ENCODE results near the gene ECE2.
A peak's percentile ranks its signal among the peaks of the same experiment; 100 is the strongest.
"Not testable (repeated sequence)": the region's sequence is repeated elsewhere in the genome, so short reads cannot be mapped to it uniquely, and the experiment has no call there.

Gene ECE2

DNA sequence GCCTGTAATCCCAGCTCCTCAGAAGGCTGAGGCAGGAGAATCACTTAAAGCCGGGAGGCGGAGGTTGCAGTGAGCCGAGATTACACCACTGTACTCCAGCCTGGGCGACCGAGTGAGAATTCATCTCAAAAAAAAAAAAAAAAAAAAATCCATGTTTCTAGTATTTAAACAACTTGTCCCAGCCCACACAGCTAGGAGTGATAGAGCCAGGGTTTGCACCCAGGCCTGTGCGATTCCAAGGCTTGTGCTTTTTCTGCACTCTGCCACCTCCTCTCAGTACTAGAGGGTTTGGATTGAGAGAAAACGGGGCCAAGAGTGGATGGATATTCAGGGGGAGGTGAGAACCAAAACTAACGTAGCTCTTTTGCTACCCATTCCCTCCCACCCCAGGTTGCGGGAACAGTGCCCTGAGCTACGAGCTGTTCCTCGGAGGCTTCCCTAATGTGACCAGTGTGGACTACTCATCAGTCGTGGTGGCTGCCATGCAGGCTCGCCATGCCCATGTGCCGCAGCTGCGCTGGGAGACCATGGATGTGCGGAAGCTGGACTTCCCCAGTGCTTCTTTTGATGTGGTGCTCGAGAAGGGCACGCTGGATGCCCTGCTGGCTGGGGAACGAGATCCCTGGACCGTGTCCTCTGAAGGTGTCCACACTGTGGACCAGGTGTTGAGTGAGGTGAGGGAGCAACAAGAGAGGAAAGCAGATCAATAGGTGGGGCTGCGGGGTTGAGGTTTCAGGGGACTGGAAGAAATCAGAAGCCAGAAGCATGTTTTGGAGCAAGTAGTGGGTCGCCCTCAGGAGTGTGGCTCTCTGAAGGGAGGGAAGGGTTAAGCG, 18.5 kb upstream of the ECE2 start:
- Histone ChIP-seq H3K4me3 (ENCODE audit: insufficient read depth, low read depth, low read length) (no peak overlapping the region), H3K36me3 (ENCODE audit: control insufficient read depth, insufficient read depth, low read length) (no peaks in the 10 kb centered on the region), H3K9me3 (ENCODE audit: control insufficient read depth, low read length) (no peaks in the 10 kb centered on the region), H3K27me3 (ENCODE audit: control insufficient read depth, insufficient read depth, low read length, poor library complexity, severe bottlenecking) (peaks cover 46% of the 10 kb centered on the region), H3K4me1 (ENCODE audit: control insufficient read depth, insufficient read depth, low read length) (peaks cover 4% of the 10 kb centered on the region), H3K27ac (ENCODE audit: insufficient read depth, low read depth, low read length, poor library complexity, severe bottlenecking) (no peak overlapping the region)
- 93 to 94% methylated on average over 23 of the region's 23 CpGs for WGBS, 2 experiments

DNA sequence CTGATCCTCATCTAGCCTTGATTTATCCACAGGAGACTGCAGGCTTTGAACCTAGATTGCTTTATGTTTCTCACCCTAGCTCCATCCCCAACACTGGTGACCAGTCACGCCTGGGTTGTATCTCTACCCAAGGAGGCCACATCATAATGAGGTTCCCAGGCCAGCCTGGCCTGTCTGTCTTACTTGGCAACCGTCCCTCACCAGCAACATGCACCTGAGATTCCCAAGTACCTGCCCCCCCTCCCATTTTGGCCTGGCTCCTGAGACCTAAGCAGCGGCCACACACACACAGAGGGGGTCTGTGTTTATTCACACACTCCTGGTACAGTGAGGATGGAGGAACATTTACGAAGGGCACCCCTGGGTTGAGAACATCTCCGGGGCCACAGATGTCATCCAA, 16.9 kb upstream of the ECE2 start:
- Histone ChIP-seq H3K36me3 (ENCODE audit: control insufficient read depth, insufficient read depth, low read length) (no peaks in the 10 kb centered on the region), H3K4me1 (ENCODE audit: control insufficient read depth, insufficient read depth, low read length) (peaks cover 4% of the 10 kb centered on the region), H3K4me3 (ENCODE audit: insufficient read depth, low read depth, low read length) (no peak overlapping the region), H3K9me3 (ENCODE audit: control insufficient read depth, low read length) (no peaks in the 10 kb centered on the region), H3K27me3 (ENCODE audit: control insufficient read depth, insufficient read depth, low read length, poor library complexity, severe bottlenecking) (peaks cover 61% of the 10 kb centered on the region), H3K27ac (ENCODE audit: insufficient read depth, low read depth, low read length, poor library complexity, severe bottlenecking) (no peak overlapping the region)
- 88 to 90% methylated on average over 5 of the region's 5 CpGs for WGBS, 2 experiments

DNA sequence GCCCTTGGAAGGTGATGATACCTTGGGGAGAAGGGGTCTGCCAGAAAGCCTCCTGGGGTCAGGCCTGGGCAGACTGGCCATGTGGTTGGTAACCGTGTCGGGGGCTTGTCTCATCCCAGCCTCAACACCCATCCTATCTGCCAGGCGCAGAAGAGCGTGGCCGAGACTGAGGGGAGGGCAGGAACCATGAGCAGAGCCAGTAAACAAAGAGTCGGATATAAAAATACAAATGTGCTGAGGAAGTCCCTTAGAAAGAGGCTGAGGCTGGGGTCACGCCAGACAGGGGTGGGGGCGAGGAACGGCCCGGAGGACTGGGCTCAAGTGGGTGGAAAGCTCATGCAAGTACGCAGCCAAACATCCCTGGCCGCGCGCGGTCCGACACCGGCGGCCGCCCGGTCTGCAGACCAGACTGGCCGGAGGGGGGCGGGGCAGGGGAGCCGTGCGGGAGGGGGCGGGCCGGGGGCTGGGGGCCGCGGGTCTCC, 16.4 kb upstream of the ECE2 start:
- WGBS, 2 experiments: 17 to 18% methylated on average over 28 of the region's 28 CpGs
- Histone ChIP-seq H3K4me1 (ENCODE audit: control insufficient read depth, insufficient read depth, low read length) (peaks cover 4% of the 10 kb centered on the region), H3K27me3 (ENCODE audit: control insufficient read depth, insufficient read depth, low read length, poor library complexity, severe bottlenecking) (peaks cover 61% of the 10 kb centered on the region), H3K27ac (ENCODE audit: insufficient read depth, low read depth, low read length, poor library complexity, severe bottlenecking) (no peak overlapping the region), H3K36me3 (ENCODE audit: control insufficient read depth, insufficient read depth, low read length) (no peaks in the 10 kb centered on the region), H3K4me3 (ENCODE audit: insufficient read depth, low read depth, low read length) (no peak overlapping the region), H3K9me3 (ENCODE audit: control insufficient read depth, low read length) (no peaks in the 10 kb centered on the region)

DNA sequence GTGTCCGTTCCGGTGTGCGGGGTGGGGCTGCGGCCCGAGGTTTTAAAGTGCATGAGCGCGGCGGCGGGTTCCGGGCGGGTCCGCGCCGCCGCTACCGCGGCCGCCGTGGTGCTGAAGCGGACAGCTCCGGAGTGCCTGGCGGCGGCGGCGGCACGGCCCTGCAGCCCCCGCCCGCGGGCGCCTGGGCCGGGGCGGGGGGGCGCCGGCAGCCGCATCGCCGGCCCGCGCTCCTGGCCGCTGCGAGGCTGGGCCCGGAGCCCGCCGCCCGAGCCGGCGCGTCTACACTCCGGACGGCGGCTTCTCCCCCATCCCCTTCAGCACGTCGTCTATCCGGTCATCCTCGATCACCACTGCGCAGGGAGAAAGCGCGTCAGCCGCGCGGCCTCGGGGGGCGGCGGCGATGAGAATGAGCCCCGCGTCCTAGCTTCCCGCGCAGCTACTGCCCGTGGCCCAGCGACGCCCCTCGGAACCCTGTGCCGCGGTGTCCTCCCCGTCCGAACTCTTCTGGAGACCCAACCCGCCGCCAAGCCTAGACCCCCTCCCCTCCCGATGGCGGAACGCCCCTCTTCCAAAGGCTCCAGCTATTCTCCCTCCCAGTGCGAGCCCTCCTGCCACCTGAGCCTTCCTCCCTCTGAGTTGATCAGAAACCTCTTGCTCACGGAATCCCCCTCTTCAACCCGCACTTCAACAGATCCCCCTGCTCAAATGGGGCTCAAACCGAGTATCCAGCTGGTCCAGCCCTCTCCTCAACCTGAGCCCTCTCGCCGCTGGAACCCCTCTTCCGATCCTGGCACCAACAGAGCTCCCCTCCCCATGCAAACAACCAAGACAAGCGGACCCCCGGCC, 15.7 kb upstream of the ECE2 start:
- WGBS, 2 experiments: 0 to 1% methylated on average over 91 of the region's 91 CpGs
- H3K4me3 ChIP-seq (ENCODE audit: insufficient read depth, low read depth, low read length): peak overlapping the region; percentile 52
- no peaks in the 10 kb centered on the region for H3K36me3 ChIP-seq (ENCODE audit: control insufficient read depth, insufficient read depth, low read length)
- H3K9me3 ChIP-seq (ENCODE audit: control insufficient read depth, low read length): no peaks in the 10 kb centered on the region
- H3K4me1 ChIP-seq (ENCODE audit: control insufficient read depth, insufficient read depth, low read length): peaks cover 4% of the 10 kb centered on the region
- no peak overlapping the region for H3K27ac ChIP-seq (ENCODE audit: insufficient read depth, low read depth, low read length, poor library complexity, severe bottlenecking)
- H3K27me3 ChIP-seq (ENCODE audit: control insufficient read depth, insufficient read depth, low read length, poor library complexity, severe bottlenecking): peaks cover 61% of the 10 kb centered on the region

DNA sequence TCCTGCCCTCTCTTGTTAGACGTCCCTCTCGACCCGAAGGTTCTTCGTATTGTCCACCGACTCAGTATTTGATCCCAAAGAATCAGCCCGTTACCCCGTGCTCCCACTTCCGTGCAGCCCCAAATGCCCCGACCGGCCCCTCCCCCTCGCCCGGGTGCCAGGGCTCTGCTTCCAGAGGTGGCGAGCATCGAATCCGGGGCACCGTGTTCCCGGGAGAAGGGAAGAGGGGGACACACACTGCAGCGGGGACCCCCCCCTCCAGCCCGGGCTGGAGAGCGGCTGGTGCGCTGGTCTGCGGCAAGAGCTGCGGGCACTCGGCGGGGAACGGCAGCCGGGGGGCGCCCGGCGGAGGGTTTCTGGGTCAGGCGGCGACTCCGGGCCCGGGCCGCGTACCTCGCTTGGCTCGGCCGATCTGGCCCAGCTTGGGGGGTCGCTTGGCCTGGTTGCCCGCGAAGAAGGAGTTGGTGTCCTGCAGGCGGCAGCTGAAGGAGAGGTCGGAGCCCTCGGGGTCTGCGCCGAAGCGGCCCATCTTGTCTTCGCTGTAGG, 15.0 kb upstream of the ECE2 start:
- WGBS, 2 experiments: 1% methylated on average over 49 of the region's 49 CpGs
- Histone ChIP-seq H3K27ac (ENCODE audit: insufficient read depth, low read depth, low read length, poor library complexity, severe bottlenecking) (no peak overlapping the region), H3K9me3 (ENCODE audit: control insufficient read depth, low read length) (no peaks in the 10 kb centered on the region), H3K27me3 (ENCODE audit: control insufficient read depth, insufficient read depth, low read length, poor library complexity, severe bottlenecking) (peaks cover 61% of the 10 kb centered on the region), H3K4me3 (ENCODE audit: insufficient read depth, low read depth, low read length) (peak overlapping the region; percentile 52), H3K4me1 (ENCODE audit: control insufficient read depth, insufficient read depth, low read length) (peaks cover 4% of the 10 kb centered on the region), H3K36me3 (ENCODE audit: control insufficient read depth, insufficient read depth, low read length) (no peaks in the 10 kb centered on the region)

DNA sequence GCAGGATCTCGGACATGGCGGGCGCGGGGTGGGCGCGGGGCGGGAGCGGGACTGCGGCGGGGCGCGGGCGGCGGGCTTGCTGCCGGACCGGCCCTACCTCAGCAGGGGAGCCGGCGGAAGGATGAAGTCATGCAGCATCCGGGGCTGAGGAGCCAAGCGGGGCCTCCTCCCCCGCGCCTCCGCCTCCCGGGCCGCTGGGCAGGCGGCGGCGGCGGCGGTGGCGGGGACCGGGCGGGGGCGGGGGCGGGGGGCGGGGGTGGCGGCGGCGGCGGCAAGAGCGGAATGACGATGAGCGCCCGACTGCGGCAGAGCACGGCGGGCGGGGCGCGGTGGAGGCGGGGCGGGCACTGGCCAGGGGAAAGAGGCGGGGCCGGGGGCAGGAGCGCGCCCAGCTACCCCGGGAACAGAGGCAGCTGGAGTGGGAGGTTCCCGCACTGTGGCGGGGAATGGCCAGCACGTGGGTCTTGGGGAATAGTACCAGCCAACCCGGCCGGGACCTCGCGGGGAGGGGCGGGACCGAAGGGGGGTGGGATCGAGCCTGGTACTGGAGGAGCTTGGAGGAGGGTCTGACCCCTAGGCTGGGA, 14.5 kb upstream of the ECE2 start, which contains the start of gene CAMK2N2:
Gene CAMK2N2 (minus strand): TSS at position 284 of the 584 bp plus-strand sequence. CDS start 268 bp downstream, at position 16.
- peak within 1 kb of the TSS; percentile 52 for H3K4me3 ChIP-seq (ENCODE audit: insufficient read depth, low read depth, low read length)
- H3K36me3 ChIP-seq (ENCODE audit: control insufficient read depth, insufficient read depth, low read length): no peaks in the 10 kb centered on the region
- WGBS, 2 experiments: 0 to 1% methylated on average over 67 of the region's 67 CpGs
- H3K27me3 ChIP-seq (ENCODE audit: control insufficient read depth, insufficient read depth, low read length, poor library complexity, severe bottlenecking): peaks cover 61% of the 10 kb centered on the region
- no peak within 1 kb of the TSS for H3K27ac ChIP-seq (ENCODE audit: insufficient read depth, low read depth, low read length, poor library complexity, severe bottlenecking)
- H3K9me3 ChIP-seq (ENCODE audit: control insufficient read depth, low read length): no peaks in the 10 kb centered on the region
- H3K4me1 ChIP-seq (ENCODE audit: control insufficient read depth, insufficient read depth, low read length): peaks cover 4% of the 10 kb centered on the region

DNA sequence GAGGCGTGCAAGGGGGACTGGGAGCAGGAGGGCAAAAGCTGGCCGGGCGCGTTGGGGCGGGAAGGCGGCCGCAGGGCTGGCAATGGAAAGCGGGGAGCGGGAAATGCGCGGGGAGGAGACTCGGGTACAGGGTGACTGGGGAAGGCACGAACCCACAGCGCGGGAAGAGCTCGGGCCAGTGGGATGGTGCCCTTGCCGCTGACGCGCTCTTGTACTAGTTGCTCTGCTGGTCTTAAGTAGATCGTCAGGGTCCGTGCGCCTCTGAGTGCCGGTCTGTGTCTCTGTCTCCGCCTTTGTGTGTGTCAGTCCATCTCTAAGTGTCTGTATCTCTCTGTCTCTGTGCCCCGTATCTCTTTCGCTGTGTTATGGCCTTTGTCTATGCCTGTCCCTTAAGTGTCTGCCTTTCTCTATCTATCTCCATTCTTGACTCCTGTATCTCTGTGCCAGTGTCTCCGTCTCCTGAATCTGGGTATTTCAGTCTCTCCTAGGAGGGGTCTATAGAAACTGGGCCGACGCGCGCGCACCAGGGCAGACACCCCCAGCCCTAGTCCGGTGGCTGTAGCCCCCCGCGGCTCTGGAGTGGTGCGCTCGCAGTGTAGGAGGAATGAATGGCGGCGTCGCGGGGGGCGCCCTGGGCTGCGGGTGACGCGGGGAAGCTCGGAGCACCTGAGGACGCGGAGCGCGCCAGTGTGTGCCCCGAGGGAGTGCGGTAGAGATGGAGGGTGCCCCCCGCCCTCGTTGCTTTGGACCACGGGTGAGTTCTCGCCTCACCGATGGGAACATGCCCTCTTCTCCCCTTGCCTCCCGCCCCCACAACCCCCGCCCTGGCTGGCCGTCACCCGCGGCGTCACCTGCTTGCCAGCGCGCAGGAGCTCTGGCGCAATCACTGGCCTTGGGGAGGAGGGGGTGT, 13.7 kb upstream of the ECE2 start:
- Histone ChIP-seq H3K4me1 (ENCODE audit: control insufficient read depth, insufficient read depth, low read length) (peaks cover 4% of the 10 kb centered on the region), H3K9me3 (ENCODE audit: control insufficient read depth, low read length) (no peaks in the 10 kb centered on the region), H3K36me3 (ENCODE audit: control insufficient read depth, insufficient read depth, low read length) (no peaks in the 10 kb centered on the region), H3K27ac (ENCODE audit: insufficient read depth, low read depth, low read length, poor library complexity, severe bottlenecking) (no peak overlapping the region), H3K4me3 (ENCODE audit: insufficient read depth, low read depth, low read length) (peak overlapping the region; percentile 52), H3K27me3 (ENCODE audit: control insufficient read depth, insufficient read depth, low read length, poor library complexity, severe bottlenecking) (peaks cover 61% of the 10 kb centered on the region)
- WGBS, 2 experiments: 1% methylated on average over 66 of the region's 66 CpGs

DNA sequence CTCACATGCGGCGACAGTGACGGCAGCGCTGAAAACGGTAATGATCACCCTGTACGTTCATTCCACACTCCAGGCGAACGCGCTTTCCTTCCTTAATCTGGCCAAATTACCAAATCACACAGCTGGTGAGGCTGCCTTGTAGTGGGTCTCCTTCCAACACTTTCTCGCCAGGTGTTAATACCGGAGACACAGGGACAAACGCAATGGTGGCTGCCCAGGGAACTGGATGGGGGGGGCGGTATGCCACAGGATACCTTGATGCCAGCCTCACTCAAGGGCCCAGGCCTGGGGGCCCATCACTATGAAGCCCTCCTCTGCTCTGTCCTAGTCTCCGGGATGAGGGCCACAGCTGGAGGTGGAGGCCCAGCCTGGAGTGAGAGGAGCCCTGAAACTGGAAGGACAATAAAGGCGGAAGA, 13.1 kb upstream of the ECE2 start:
- Histone ChIP-seq H3K9me3 (ENCODE audit: control insufficient read depth, low read length) (no peaks in the 10 kb centered on the region), H3K36me3 (ENCODE audit: control insufficient read depth, insufficient read depth, low read length) (no peaks in the 10 kb centered on the region), H3K4me1 (ENCODE audit: control insufficient read depth, insufficient read depth, low read length) (peaks cover 4% of the 10 kb centered on the region), H3K4me3 (ENCODE audit: insufficient read depth, low read depth, low read length) (peak overlapping the region; percentile 52), H3K27ac (ENCODE audit: insufficient read depth, low read depth, low read length, poor library complexity, severe bottlenecking) (no peak overlapping the region), H3K27me3 (ENCODE audit: control insufficient read depth, insufficient read depth, low read length, poor library complexity, severe bottlenecking) (peaks cover 60% of the 10 kb centered on the region)
- 22 to 23% methylated on average over 15 of the region's 15 CpGs for WGBS, 2 experiments

DNA sequence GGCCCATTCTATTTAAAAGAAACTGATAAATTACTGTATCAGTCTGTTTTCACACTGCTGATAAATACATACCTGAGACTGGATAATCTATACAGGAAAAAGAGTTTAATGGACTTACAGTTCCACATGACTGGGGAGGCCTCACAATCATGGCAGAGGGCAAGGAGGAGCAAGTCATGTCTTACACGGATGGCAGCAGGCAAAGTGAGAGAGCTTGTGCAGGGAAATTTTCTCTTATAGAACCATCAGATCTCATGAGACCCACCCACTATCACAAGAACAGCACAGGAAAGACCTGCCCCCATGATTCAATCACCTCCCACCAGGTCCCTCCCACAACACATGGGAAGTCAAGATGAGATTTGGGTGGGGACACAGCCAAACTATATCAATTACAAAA, 8.6 kb upstream of the ECE2 start:
- 88 to 93% methylated on average over 1 of the region's 1 CpG for WGBS, 2 experiments
- H3K9me3 ChIP-seq (ENCODE audit: control insufficient read depth, low read length); H3K27ac ChIP-seq (ENCODE audit: insufficient read depth, low read depth, low read length, poor library complexity, severe bottlenecking); H3K4me3 ChIP-seq (ENCODE audit: insufficient read depth, low read depth, low read length); H3K4me1 ChIP-seq (ENCODE audit: control insufficient read depth, insufficient read depth, low read length); H3K36me3 ChIP-seq (ENCODE audit: control insufficient read depth, insufficient read depth, low read length): not testable (repeated sequence)
- peaks cover 16% of the 10 kb centered on the region for H3K27me3 ChIP-seq (ENCODE audit: control insufficient read depth, insufficient read depth, low read length, poor library complexity, severe bottlenecking)
